ENCODE results near the gene TEDC1.

GRCh38 chr14:105476831-105477659 lies 14.0 kb upstream of the TEDC1 start:
- TF ChIP-seq POLR2A (IDR thresholded peaks at IDR 0.05) (no peak), CTCF (IDR thresholded peaks at IDR 0.05) (no peak)

Measured in testis (tissue), 2 donors.